SU-DHL-6 (cell line): ENCODE results near the gene CSK.

Experiments used
- H2AFZ ChIP-seq: fragments of 200-600 bp; sonication (generic); 2 replicates; pipeline ENCODE4 v1.6.1; 2014; ENCODE audit warnings: low read depth, mild to moderate bottlenecking, moderate library complexity, mixed read lengths, antibody characterized with exemption, low read length; ENCODE audit not compliant: severe bottlenecking
- H3F3A ChIP-seq: fragments of 200-600 bp; shearing (Covaris generic); 2 replicates; pipeline ENCODE4 v1.6.0; 2016; ENCODE audit warnings: antibody characterized with exemption, mild to moderate bottlenecking; ENCODE audit not compliant: insufficient read depth
- H3K27ac ChIP-seq: fragments of 200-600 bp; sonication (generic); 2 replicates; pipeline ENCODE4 v1.5.1; 2016; ENCODE audit warnings: low read depth, mild to moderate bottlenecking, low read length, moderate library complexity, mixed read lengths
- H3K27me3 ChIP-seq: fragments of 200-600 bp; sonication (generic), shearing (Covaris generic); 2 replicates; pipeline ENCODE4 v1.6.0; 2014; ENCODE audit warnings: mild to moderate bottlenecking, low read length
- H3K36me3 ChIP-seq: fragments of 200-600 bp; sonication (generic); 2 replicates; pipeline ENCODE4 v1.6.1; 2014; ENCODE audit warnings: mild to moderate bottlenecking, low read length, mixed read lengths
- H3K4me2 ChIP-seq: fragments of 300-600, 200-600 bp; shearing (Covaris generic), sonication (generic); 2 replicates; pipeline ENCODE4 v1.6.0; 2014; ENCODE audit warnings: low read length, low read depth, mild to moderate bottlenecking; ENCODE audit not compliant: poor library complexity, severe bottlenecking
- H3K4me3 ChIP-seq: fragments of 200-600 bp; sonication (generic); 2 replicates; pipeline ENCODE4 v1.5.1; 2014; ENCODE audit warnings: antibody characterized with exemption, low read length, mild to moderate bottlenecking, mixed read lengths; ENCODE audit not compliant: insufficient read depth, poor library complexity, severe bottlenecking
- H3K79me2 ChIP-seq: fragments of 200-600 bp; sonication (generic); 2 replicates; pipeline ENCODE4 v1.6.1; 2014; ENCODE audit warnings: mild to moderate bottlenecking, low read length, moderate library complexity; ENCODE audit not compliant: insufficient read depth
- H3K9ac ChIP-seq: fragments of 200-600 bp; sonication (generic); 2 replicates; pipeline ENCODE4 v1.7.0; 2014; ENCODE audit warnings: mild to moderate bottlenecking, low read length
- H3K9me2 ChIP-seq: fragments of 200-600 bp; sonication (generic); replicated peaks from 2 replicates; pipeline ENCODE4 v1.6.1; 2014; ENCODE audit warnings: low read length; ENCODE audit not compliant: insufficient read depth
- H3K9me3 ChIP-seq: fragments of 200-600 bp; sonication (generic); 2 replicates; pipeline ENCODE4 v1.6.1; 2014; ENCODE audit warnings: low read length, mixed read lengths; ENCODE audit not compliant: insufficient read depth
- H4K20me1 ChIP-seq: fragments of 200-600 bp; sonication (generic); 2 replicates; pipeline ENCODE4 v1.6.1; 2014; ENCODE audit warnings: low read depth, mild to moderate bottlenecking, antibody characterized with exemption, low read length, moderate library complexity, mixed read lengths
- CTCF ChIP-seq: fragments of 200-600 bp; sonication (generic); IDR thresholded peaks from one replicate; pipeline ENCODE4 v1.5.1; 2017; ENCODE audit warnings: antibody characterized with exemption, mild to moderate bottlenecking, low read length, moderate library complexity; ENCODE audit not compliant: insufficient read depth, poor library complexity, severe bottlenecking
- EZH2phosphoT487 ChIP-seq: fragments of 200-600 bp; sonication (generic), shearing (Covaris generic); conservative IDR thresholded peaks from 2 replicates; pipeline ENCODE4 v1.6.1; 2018; ENCODE audit warnings: mild to moderate bottlenecking, antibody characterized with exemption, low read length, moderate library complexity, mixed read lengths

CSK gene

GRCh38 chr15:74851960-74852359 lies 70.1 kb downstream of the CSK start:
- Histone ChIP-seq H2AFZ (no peak overlapping the region), H3K4me2 (no peak overlapping the region), H3K4me3 (no peak overlapping the region), H3K9me2 (no peaks in the 10 kb centered on the region), H3K79me2 (peaks cover 7% of the 10 kb centered on the region), H3K27ac (no peak overlapping the region), H3K36me3 (no peaks in the 10 kb centered on the region), H3K9me3 (no peaks in the 10 kb centered on the region), H4K20me1 (no peaks in the 10 kb centered on the region), H3K9ac (no peak overlapping the region), H3F3A (no peaks in the 10 kb centered on the region), H3K27me3 (no peaks in the 10 kb centered on the region)
- TF ChIP-seq EZH2phosphoT487 = no peak
- no peak for TF ChIP-seq CTCF
